SIG-M5 (cell line): ENCODE measurements around the gene RNPS1.
"Not testable (repeated sequence)": the region's sequence is repeated elsewhere in the genome, so short reads cannot be mapped to it uniquely, and the experiment has no call there.

Source experiments
- DNase-seq: peaks from one replicate; lab custom pipeline; 2025; lab: John Stamatoyannopoulos, UW

Gene RNPS1

GRCh38 chr16:2257726-2258125, 10.2 kb downstream of the RNPS1 start:
- no peak for DNase-seq

DNA sequence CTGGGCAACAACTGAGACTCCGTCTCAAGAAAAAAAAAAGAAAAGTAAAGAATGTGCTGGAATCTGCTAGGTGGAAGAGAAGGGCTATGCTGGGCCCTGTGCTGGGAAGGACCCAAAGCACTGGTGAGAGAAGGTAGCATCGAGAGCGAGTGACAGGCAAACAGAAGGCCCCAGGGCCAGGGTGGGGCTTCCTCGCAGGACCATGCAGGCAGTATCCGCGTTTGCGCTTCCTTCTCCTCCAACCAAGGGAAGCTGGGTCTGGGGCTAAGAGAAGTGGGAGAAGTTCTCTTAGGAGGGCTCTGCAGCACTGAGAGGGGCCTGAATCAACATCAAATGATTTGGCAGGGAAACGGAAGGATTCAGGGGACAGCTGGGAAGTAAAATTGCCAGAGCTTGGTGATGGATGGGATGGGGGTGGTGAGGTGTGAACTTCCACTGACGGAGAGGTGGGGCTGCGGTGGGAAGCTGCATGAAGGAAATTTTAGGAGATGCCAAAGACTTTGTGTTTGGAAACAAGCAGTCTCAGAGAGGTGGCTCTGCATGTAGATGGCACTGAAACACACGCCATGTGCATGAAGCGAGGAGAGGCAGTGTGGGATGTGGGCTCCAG, 11.3 kb downstream of the RNPS1 start:
- no peak for DNase-seq

GRCh38 chr16:2253293-2253692, 14.6 kb downstream of the RNPS1 start:
- DNase-seq, result no peak

DNA sequence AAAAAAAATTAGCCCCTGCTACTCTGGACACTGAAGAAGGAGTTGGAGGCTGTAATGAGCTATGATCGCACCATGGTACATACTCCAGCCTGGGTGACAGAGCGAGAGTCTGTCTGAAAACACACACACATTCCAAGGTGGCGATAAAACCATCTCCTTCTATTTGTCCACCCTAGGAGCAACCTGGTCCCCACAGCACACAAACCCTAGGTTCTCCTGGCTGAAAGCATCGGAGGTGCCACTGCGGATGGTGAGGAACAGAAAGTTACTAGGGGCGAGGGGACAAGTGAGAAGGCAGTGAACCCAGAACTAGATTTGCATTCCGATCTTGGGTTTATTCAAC, 15.1 kb downstream of the RNPS1 start:
- no peak for DNase-seq

DNA sequence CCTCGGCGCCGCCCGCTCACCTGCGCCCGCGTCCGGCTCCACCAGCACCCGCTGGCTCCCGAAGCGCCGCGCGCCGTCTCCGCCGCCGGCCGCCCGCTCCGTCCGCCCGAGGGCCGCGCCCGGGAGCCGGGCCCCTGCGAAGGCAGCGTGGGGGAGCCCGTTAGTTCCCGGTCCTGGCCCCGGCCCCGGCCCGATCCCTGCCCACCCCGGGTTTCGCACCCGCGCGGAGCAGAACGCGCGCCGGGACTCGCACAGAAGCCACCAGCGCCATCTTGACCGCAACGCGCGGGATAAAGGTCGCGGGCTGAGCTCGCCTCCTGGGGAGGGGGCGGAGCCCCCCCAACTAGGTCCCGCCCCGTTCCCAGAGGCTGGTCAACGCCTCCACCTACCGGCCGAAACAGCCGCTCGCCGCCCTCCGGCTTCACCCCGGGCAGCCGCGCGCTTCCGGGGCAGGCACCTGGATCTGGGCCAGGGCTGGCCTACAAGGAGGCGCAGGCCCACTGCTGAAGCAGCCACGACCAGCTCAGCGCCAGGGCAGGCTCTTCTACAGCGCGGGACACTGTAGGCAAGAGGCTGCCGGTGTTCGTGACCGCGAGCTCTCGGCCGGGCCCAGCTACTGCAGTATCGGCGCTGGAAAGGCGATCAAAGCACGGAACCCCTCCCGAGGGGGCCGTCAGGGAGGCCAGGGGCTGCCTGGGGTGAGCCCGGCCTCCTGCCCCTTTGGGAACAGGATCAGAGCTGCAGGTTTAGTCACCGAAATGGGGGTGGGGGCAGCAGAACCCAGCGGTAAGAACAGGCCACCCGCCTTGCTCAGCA, 16.4 kb downstream of the RNPS1 start, which contains the start of gene ECI1:
Gene ECI1 (minus strand): TSS at position 292 of the 816 bp plus-strand sequence. CDS start 21 bp downstream, at position 271.
- DNase-seq, result no peak

DNA sequence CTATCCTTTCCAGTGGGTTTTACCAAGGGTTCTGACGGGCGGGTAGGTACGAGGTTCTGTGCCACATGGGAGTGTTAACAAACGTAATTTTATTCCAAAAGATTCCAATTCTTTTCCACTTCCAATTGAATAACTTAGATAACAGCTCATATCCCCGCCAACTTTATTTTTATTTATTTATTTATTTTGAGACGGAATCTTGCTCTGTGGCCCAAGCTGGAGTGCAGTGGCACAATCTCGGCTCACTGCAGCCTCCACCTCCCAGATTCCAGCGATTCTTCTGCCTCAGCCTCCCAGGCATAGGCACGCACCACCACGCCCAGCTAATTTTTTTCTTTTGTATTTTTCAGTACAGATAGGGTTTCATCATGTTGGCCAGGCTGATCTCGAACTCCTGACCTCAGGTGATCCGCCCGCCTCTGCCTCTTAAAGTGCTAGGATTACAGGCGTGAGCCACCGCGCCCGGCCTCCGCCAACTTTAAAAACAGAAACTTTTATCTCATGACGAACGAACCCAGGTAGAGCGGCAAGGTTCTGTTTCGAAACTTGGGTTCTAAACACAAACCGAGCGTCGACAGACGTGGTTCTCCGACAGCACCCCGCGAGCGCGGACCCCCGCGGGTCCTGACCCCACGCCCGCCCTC, 17.2 kb downstream of the RNPS1 start:
- DNase-seq, result no peak

DNA sequence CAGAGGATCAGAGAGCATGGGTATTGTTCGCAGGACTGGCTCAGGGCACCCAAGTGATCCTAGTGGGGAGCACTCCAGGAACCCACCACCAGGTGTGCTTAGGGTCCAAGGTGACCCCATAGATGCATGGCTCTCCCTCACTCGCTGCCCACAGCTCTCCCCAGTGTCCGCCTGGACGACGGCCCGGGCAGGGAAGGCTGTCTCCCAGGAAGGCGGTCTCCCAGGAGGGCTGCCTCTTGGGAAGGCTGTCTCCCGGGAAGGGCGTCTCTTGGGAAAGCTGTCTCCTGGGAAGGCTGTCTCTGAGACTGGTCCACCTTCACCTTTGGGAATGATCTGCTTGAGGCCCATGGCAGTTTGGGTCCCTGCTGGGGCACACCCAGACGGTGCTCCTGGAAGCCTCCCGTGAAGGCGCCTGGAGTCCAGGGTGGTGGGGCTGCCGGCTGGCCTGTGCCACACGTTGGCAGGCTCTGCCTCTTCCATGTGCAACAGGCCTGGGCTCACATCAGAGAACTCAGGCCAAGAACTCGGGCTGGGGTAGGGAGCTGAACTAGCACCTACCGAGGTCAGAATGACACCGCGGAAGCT, 21.5 kb downstream of the RNPS1 start:
- no peak for DNase-seq

- no peak for DNase-seq
Measured at GRCh38 chr16:2244926-2245795, 22.8 kb downstream of the RNPS1 start.

- DNase-seq, result no peak
Measured at GRCh38 chr16:2244301-2244700, 23.6 kb downstream of the RNPS1 start.

GRCh38 chr16:2243781-2244180, 24.1 kb downstream of the RNPS1 start:
- DNase-seq, result no peak

DNA sequence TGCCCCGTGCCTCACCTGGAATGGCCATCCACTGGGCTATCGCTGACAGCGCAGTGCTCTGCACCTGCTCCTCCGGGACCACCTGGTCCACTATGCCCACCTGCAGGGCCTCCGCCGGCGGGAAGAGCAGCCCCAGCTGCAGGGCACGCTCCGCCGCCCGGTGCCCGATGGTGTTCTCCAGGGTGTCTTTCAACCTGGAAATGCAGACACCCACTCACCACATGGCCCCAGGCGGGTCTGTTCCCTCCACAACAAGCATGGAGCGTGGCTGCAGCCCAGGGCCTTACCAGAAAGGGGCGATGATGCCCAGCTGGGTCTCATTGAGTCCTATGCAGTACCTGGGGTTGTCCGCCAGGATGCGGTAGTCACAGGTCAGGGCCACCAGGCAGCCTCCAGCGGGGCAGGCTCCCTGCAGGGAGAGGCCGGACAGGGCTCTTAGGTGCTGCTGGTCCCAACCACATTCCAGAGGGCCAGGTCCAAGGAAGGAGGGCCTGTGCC, 24.8 kb downstream of the RNPS1 start:
- no peak for DNase-seq

DNA sequence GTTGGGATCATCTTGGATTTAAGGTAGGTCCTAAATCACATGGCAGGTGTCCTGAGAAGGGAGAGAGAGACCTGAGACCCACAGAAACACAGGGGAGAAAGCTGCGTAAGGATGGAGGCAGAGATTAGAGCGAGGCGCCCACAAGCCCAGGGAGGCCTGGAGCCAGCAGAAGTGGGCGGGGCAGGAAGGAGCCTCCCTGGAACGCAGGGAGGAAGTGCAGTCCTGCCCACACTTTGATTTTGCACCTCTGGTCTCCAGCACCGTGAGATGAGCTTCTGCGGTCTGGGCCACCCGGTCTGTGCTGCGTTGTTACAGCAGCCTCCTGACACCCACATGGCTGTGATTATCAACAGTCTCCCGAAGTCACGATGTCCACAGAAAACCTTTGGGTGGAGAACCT, 25.3 kb downstream of the RNPS1 start:
- no peak for DNase-seq

DNA sequence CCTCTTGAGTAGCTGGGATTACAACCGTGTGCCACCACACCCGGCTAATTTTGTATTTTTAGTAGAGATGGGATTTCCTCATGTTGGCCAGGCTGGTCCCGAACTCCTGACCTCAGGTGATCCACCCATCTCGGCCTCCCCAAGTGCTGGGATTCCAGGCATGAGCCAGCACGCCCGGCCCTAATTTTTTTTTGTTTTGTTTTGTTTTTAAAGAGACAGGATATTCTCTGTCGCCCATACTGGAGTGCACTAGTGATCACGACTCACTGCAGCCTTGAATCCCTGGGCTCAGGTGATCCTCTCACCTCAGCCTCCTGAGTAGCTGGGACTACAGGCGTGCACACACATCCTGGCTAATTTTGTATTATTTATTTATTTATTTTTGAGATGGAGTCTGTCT, 27.6 kb downstream of the RNPS1 start:
- not testable (repeated sequence) for DNase-seq

DNA sequence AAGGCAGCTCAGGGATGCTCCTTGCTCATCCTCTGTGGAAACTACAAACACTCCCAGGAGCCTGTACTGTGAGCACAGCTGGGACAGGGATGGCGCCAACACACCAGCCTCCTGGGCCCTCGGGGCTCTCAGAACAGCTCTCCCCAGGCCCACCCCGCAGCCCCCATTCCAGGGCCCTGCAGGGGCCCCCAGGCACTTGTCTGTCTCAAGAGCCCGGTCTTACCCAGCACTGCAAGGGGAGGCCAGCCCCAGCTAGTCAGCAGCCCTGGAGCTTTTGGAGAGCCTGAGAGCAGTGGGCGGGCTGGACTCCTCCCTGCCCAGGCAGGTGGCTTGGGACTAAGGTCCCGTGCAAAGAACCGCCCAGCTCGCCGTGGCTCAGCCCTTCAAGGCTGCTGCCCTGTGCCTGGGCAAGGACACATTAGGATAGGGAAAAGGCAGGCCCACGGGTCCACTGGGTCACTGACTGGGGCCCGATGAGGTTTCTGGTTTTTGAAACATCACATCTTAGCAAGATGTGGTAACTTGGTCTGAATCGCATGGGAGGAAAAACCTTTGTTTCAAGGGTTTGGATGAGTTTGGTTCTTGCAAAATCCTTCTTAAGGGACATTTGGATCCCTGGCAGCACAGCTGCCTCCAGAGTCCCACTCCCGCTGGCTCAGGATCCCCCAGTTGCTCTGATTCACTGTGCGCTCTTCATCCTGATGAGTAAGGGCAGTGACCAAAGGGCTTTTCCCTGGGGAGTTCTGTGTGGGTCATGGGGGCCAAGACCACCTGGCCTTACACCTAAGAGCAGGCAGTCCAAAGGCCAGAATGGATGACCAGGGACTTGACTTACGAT, 28.9 kb downstream of the RNPS1 start:
- DNase-seq, result no peak

DNA sequence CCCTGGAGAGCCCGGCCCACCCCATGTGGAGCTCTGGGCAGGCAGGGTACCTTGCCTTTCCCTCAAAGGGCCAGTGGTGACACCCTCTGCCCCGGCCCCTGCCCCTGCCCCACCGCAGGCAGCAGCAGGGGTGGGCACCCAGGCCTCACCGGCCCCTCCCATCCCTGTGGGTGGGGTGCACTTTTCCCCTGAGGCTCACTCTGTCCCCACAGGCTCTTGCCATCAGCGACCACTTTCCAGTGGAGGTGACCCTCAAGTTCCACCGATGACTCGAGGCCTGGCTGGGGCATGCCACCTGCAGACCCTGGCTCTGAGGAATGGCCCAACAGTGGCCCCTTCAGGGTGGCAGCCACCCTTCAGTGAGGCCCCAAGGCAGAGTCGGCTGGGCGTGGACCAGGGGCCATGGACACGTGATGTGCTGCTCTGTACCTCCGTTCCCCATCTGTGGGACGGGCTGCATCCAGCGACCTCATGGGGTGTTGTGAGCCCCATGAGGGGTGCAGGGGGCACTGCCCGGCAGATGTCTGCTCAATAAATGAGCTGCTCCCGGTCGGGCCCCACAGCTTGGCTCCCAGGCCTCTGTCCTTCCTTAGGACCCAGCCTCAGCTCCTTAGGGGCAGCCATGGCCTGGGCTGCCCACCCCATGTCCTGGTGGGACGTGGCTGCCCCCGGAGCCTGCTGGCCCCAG, 29.6 kb downstream of the RNPS1 start:
- DNase-seq, result no peak

DNA sequence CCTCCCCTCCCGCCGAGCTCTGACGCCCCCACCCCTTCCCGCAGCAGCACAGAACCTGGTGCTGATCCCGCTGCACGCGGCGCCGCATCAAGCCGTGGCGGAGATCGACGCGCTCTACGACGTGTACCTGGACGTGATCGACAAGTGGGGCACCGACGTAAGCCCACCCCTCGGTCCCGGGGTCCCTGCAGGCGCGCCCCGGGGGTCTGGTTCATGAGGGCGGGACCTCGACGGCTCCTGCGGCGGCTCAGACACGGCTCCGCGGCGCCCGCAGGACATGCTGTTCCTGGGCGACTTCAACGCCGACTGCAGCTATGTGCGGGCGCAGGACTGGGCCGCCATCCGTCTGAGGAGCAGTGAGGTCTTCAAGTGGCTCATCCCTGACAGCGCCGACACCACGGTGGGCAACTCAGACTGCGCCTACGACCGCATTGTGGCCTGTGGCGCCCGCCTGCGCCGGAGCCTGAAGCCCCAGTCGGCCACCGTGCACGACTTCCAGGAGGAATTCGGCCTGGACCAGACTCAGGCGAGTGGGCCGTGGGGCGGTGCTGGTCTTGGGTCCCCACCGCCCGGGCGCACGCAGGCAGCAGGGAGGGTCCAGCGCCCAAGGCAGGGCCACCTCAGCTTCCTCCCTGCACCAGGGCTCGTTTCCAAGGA, 30.3 kb downstream of the RNPS1 start:
- DNase-seq, result no peak

- no peak for DNase-seq
Measured at GRCh38 chr16:2237102-2237482, 30.8 kb downstream of the RNPS1 start.

GRCh38 chr16:2236337-2237101, 31.4 kb downstream of the RNPS1 start, which contains the start of gene DNASE1L2:
Gene DNASE1L2, plus strand, starts transcription at chr16:2236444. Its CDS starts 373 bp downstream, at chr16:2236817.
- no peak for DNase-seq
